HG03066 (cell line): ENCODE measurements around the gene MAP3K13.
"Not testable (repeated sequence)": the region's sequence is repeated elsewhere in the genome, so short reads cannot be mapped to it uniquely, and the experiment has no call there.

Experiments
- ATAC-seq: cut with Tn5 transposase; IDR thresholded peaks from one replicate; pipeline ENCODE4 v1.9.1; 2021; ENCODE audit warnings: low read depth; ENCODE audit not compliant: unreplicated experiment

MAP3K13 gene

GRCh38 chr3:185340751-185341150 is 22.2 kb upstream of the MAP3K13 start:
- no peak for ATAC-seq

- ATAC-seq, result no peak
These were observed 21.1 kb upstream of the MAP3K13 start for GRCh38 chr3:185341616-185342458.

GRCh38 chr3:185342459-185343174 is 20.3 kb upstream of the MAP3K13 start:
- ATAC-seq, result no peak

DNA sequence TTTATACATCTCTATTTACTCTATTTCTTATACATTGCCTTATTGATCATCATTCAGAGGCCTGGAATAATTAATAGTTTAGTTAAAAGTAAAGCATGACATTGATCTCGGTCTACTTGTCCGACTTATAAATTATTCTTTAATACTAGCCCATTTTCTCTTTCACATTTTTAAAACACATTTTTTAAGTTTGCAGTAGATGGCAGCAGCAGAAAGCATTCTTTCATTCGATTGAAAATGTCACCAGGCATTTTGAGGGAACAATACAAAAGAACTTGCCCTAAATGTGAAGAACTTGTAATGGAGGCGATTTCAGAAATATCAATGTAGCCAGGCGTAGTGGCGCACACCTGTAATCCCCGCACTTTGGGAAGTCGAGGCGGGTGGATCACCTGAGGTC is 15.5 kb upstream of the MAP3K13 start:
- no peak for ATAC-seq

- no peak for ATAC-seq
These were observed 12.1 kb upstream of the MAP3K13 start for GRCh38 chr3:185350841-185351240.

DNA sequence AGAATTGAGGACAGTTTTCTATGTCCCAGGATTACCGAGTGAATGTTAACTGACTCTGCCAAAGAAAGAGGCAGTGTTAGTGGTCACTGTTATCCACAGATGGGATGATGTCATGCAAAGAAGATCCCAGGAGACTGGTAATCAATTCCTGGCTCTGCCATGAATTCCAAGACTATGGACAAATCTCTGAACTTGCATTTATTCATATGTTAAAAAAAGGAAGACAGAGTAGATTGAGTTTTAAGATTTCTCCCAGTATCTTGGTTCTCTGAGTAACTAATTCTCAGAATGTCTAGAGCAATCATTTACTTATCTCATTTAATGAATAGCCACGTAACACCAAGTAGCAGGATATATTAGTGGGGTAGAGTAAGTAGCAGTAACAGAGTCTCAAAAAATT is 11.5 kb upstream of the MAP3K13 start:
- ATAC-seq, result no peak

- ATAC-seq, result no peak
These were observed 9.7 kb upstream of the MAP3K13 start for GRCh38 chr3:185353225-185353624.

DNA sequence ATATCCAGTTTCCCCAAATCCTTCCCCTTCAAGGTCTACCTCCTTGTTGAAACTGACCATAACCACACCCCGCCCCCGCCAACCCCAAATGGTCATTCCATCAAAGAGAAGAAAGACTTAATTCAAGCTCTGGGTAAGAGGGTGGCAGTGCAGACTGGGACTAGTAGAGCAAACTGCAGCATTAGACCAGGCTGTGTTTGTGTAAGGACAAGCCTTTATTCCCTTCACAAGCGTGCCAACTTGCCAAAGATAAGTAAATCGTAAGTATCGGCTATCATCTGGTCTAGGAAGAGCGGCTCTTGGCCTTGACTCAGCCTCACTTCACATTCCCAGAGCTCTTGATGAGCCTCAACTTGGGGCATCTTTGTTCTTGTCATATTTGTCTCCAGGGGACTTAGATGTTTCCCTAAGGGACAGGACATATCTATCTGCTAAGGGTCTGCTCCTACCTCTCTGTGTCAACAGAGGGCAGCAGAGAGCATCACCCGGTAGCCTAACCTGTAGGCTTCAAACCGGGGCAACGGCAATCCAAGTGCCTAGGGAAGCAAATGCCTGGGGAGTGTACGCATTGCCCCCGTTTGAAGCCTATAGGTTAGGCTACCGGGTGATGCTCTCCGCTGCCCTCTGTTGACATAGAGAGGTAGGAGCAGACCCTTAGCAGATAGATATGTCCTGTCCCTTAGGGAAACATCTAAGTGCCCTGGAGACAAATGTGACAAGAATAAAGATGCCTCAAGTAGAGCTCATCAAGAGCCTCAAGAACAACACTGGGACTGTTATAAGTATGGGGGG is 8.9 kb upstream of the MAP3K13 start:
- ATAC-seq, result peak; percentile 99

DNA sequence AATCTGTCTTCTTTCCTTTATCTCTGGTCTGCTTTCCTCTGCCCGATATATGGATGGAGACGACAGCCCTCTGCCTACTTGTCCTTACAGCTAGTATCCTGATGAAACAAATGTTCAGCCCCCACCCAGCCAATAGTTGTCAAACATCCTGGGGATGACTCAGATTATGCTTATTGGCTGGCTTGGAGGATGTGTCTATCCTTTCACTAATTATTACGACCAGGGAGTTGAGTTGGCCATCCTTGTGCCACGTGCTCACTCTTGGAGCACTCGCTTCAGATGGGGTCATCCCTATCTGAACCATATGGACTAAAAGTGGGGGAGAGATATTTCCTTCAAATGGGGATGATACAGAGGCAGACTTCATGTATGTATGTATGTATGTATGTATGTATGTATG is 6.4 kb upstream of the MAP3K13 start:
- ATAC-seq, result no peak

- no peak for ATAC-seq
These were observed 1.0 kb upstream of the MAP3K13 start for GRCh38 chr3:185361920-185362319.

- peak; percentile 29 for ATAC-seq
These were observed 797 bp downstream of the MAP3K13 start for GRCh38 chr3:185363662-185364203.

DNA sequence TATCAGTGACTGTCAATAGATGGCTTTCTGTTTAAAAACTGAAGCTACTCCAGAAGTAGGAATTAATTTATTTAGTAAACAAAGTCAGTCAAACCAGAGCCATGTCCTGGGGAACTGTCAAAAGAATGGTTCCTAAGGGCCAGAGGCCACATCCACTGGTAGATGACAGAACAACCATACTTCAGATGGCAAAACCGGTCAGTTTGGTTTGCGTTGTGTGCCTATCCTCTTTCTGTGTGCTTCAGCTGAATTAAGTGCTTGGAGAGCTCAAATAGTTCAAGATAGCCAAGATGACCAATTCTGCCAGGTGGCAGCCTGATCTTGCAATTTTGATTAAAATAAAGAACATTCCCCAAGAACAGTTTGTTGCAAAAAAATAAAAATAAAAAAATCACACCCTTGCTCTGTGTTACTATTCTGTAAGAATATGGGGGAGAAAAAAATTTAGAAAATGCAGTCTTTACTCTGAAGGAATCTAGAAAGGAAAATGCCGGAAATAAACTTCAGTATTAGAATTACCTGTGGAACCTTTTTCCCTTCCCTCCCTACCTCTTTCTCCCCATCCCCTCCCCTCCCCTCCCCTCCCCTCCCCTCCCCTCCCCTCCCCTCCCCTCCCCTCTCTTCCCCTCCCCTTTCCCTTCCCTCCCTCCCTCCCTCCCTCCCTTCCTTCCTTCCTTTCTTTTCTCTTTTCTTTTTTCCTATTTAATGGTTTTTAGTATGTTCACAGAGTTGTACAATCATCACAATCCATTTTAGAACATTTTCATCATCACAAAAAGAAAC is 2.5 kb downstream of the MAP3K13 start:
- no peak for ATAC-seq

- ATAC-seq, result no peak
These were observed 3.1 kb downstream of the MAP3K13 start for GRCh38 chr3:185366074-185366335.

DNA sequence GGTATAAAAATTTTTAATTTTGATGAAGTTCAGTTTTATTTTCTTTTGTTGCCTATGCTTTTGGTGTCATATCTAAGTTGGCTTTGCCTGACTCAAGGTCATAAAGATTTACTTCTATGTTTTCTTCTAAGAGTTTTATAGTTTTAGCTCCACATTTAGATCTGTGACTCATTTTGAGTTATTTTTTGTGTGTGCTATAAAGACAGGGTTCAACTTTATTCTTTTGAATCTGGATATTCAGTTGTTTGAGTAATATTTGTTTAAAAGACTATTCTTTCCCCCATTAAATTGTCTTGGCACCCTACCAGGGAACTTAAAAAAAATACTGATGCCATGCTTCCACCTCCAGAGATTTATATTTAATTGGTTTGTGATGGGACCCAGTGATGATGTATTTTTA is 4.0 kb downstream of the MAP3K13 start:
- ATAC-seq, result no peak

DNA sequence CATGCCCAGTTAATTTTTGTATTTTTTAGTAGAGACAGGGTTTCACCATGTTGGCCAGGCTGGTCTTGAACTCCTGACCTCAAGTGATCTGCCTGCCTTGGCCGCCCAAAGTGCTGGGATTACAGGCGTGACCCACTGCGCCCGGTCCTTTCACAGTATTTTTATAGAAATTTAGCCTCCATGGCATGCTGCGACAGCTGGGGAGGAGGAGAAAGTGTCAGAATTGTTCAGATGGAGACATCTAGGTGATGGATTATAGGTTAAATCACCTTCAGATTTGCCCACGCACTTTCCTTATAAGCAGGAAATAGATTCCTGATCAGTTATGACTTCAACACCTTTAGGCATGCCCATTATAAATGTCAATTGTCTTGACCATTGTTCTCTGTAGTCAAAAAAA is 7.4 kb downstream of the MAP3K13 start:
- not testable (repeated sequence) for ATAC-seq

- ATAC-seq, result no peak
These were observed 8.6 kb downstream of the MAP3K13 start for GRCh38 chr3:185371306-185372074.

DNA sequence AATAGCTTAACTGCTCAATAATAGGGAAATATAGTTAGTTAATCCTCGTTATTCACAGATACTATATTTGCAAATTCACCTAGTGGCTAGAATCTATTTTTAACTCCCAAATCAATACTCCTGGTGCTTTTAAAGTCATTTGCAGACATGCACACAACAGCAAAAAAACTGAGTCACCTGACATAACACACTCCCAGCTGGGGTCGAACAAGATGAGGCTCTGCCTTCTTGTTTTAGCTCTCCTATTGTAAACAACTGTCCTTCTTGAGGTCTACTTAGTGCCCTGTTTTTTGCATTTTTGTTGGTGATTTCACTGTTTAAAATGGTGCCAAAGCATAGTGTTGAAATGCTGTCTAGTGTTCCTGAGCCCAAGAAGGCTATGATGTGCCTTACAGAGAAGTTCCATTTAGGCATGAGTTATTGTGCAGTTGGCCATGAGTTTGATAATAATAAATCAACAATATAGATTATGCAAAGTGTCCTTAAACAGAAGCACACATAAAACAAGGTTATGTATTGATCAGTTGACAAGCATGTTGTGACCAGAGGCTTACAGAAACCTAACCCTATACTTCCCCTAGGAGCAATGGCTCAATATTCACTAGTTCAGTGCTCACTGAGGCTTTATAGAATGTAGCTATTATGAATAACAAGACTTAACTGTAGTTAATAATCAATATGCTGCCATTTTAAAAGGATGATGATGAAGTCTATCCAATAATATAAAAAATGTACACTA is 18.6 kb downstream of the MAP3K13 start:
- no peak for ATAC-seq

DNA sequence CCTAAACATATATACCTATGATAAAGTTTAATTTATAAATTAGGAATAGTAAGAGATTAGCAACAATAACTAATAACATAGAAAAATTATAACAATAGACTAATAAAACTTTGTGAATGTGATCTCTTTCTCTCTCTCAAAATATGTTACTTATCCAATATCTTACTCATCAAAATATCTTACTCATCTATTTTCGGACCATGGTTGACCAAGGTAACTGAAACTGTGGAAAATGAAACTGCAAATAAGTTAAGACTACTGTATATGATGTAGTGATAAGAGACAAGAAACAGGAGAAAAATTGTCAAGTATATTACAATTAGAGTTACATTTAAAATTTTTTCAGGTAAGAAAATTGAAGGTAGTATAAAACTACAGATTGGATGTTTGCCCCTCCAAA is 19.2 kb downstream of the MAP3K13 start:
- no peak for ATAC-seq

DNA sequence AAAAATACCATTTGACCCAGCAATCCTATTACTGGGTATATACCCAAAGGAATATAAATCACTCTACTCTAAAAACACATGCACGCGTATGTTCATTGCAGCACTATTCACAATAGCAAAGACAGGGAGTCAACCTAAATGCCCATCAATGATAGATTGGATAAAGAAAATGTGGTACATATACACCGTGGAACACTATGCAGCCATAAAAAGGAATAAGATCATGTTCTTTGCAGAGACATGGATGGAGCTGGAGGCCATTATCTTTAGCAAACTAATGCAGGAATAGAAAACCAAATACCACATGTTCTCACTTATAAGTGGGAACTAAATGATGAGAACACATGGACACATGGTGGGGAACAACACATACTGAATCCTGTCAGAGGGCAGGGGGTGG is 23.6 kb downstream of the MAP3K13 start:
- not testable (repeated sequence) for ATAC-seq
